Stomach (tissue), 9 donors: ENCODE data around the gene SH2D3C. TPM values are rescaled to one million over a fixed set of nuclear protein-coding genes. Genes with fewer than 3 reads are reported as not detected.

Experiments
- DNase-seq, 2 donors: peaks; one replicate each; pipeline versions ENCODE4 v3.0.0 to v3.0.0-alpha.2; 2013 to 2019
- H3K27ac ChIP-seq, 5 donors: fragments of 200-600 bp in 4 of 5; sonication (generic) in 4 of 5; one replicate each; pipeline ENCODE4 v1.5.1; 2013 to 2019; ENCODE audit warnings: mild to moderate bottlenecking in 1 of 5, moderate library complexity in 1 of 5
- H3K27me3 ChIP-seq, 3 donors: fragments of 200-600 bp; sonication (generic); one replicate each; pipeline ENCODE4 v1.5.1; 2017 to 2019; ENCODE audit warnings: mixed run types in 1 of 3
- H3K36me3 ChIP-seq, 4 donors: fragments of 200-600 bp; sonication (generic); 1 replicate in 3 of 4; 2 replicates in 1 of 4; pipeline ENCODE4 v1.5.1; 2016 to 2019
- H3K4me1 ChIP-seq, 4 donors: fragments of 200-600 bp; sonication (generic); one replicate each; pipeline ENCODE4 v1.5.1; 2016 to 2019
- H3K4me3 ChIP-seq, 4 donors: fragments of 200-600 bp; sonication (generic) in 3 of 4; one replicate each; pipeline ENCODE4 v1.5.1; 2016 to 2019; ENCODE audit warnings: mild to moderate bottlenecking in 1 of 4
- H3K9me3 ChIP-seq, 4 donors: fragments of 200-600 bp; sonication (generic); one replicate each; pipeline ENCODE4 v1.5.1; 2016 to 2019
- EP300 ChIP-seq: sonication (generic); formaldehyde crosslinking; IDR thresholded peaks from one replicate; pipeline ENCODE4 v1.6.1; 2017; ENCODE audit warnings: antibody characterized with exemption
- POLR2A ChIP-seq, 4 donors: fragments of 450-650 bp; IDR thresholded peaks; one replicate each; pipeline ENCODE4 v1.6.1; 2016; ENCODE audit warnings: antibody characterized with exemption in 4 of 4, control low read depth in 2 of 4, mild to moderate bottlenecking in 1 of 4, moderate library complexity in 1 of 4
- POLR2AphosphoS5 ChIP-seq, 3 donors: sonication (generic); formaldehyde crosslinking; IDR thresholded peaks; one replicate each; pipeline ENCODE4 v1.6.1; 2016; ENCODE audit warnings: antibody characterized with exemption in 3 of 3
- WGBS, 5 donors: extraction: QIAGEN DNeasy Blood & Tissue Kit in 3 of 5; methylation state at CpG; one replicate each; pipeline versions ENCODE4 v1.1.5 to v1.1.7; 2013 to 2018; 5-methylcytosine and 5-hydroxymethylcytosine counted together
- intact Hi-C: fragments of 100-400 bp; cut with DNase I; formaldehyde crosslinking; loops from one replicate; pipeline ENCODE4 v1.15.1; 2023; ENCODE audit warnings: low total_unique reads
- polyA plus RNA-seq, 3 donors: library from polyadenylated mRNA; stranded (reverse); fragments of 200-250 nt; gene quantifications; one replicate each; pipeline ENCODE4 v1.2.3, GENCODE V29; 2013
- total RNA-seq, 5 donors: library from RNA; depleted of rRNA; stranded (reverse); fragments of >200 nt; gene quantifications; one replicate each; pipeline versions ENCODE4 v1.1.0 to v1.2.3, GENCODE V29; 2014 to 2016
- TF ChIP-seq, protein P1 (sequence below), 7 experiments: fragments of 450-650 bp in 4 of 7; fragments of 200-600 bp in 3 of 7; sonication (generic) in 3 of 7; IDR thresholded peaks; one replicate each; pipeline ENCODE4 v1.5.1; 2016 to 2019; ENCODE audit warnings: antibody characterized with exemption in 7 of 7, control low read depth in 2 of 7, mild to moderate bottlenecking in 1 of 7
- donor health status: healthy with polysubstance abuse.
- donor health status: Bipolar disorder and iron deficiency.
- donor health status: healthy.

Gene SH2D3C
- total and polyA plus RNA-seq, 8 donors = 1.8 to 38.1 (median 4.5) TPM; not detected in 2

DNA sequence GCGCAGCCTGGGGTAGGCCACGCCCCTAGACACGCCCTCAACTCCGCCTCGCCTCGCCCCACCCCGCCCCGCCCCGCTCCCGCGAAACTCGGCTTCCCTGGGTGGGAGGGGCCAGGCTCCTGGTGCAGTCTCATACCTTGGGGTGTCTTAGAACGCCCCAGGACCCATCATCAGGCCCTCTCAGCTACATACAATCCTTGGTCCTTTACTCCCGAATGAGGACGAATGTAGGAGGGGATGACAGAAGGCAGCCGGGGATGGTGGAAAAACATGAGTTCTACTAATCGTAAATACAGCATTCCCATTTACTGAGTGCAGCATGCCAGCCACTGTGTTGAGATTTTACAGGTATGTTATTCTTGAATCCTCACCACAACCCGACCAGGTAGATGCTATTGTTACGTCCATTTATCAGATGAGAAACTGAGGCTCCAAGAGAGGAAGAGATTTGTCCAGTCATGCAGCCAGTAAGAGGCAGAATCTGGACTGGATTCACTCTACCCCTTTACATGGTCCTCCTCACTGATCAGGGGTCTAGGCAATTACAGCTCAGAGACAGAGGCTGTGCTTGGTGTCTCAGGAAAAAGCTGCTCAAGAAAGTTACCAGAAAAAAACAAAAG is 6.8 kb downstream of the SH2D3C start:
- Histone ChIP-seq H3K9me3 (no peaks in the 10 kb centered on the region), H3K36me3 (peaks cover 0 to 3% (median 0%) of the 10 kb centered on the region in 4 donors), H3K4me3 (peak overlapping the region; percentile 50 to 58 (median 54)), H3K27me3 (no peaks in the 10 kb centered on the region), H3K27ac (peak overlapping the region; percentile 50 to 82 (median 69)), H3K4me1 (peaks cover 13 to 44% (median 28%) of the 10 kb centered on the region in 4 donors)
- 3 to 11% (median 3%) methylated on average over 6 to 19 of the region's 19 CpGs for WGBS, 5 donors
- TF ChIP-seq POLR2A (IDR thresholded peaks at IDR 0.05) (no peak), POLR2AphosphoS5 (IDR thresholded peaks at IDR 0.05) (no peak), EP300 (no peak)
- TF ChIP-seq, protein P1, sequence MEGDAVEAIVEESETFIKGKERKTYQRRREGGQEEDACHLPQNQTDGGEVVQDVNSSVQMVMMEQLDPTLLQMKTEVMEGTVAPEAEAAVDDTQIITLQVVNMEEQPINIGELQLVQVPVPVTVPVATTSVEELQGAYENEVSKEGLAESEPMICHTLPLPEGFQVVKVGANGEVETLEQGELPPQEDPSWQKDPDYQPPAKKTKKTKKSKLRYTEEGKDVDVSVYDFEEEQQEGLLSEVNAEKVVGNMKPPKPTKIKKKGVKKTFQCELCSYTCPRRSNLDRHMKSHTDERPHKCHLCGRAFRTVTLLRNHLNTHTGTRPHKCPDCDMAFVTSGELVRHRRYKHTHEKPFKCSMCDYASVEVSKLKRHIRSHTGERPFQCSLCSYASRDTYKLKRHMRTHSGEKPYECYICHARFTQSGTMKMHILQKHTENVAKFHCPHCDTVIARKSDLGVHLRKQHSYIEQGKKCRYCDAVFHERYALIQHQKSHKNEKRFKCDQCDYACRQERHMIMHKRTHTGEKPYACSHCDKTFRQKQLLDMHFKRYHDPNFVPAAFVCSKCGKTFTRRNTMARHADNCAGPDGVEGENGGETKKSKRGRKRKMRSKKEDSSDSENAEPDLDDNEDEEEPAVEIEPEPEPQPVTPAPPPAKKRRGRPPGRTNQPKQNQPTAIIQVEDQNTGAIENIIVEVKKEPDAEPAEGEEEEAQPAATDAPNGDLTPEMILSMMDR (IDR thresholded peaks at IDR 0.05) = no peak
- no peak for DNase-seq
- intact Hi-C loops = no loop called here

DNA sequence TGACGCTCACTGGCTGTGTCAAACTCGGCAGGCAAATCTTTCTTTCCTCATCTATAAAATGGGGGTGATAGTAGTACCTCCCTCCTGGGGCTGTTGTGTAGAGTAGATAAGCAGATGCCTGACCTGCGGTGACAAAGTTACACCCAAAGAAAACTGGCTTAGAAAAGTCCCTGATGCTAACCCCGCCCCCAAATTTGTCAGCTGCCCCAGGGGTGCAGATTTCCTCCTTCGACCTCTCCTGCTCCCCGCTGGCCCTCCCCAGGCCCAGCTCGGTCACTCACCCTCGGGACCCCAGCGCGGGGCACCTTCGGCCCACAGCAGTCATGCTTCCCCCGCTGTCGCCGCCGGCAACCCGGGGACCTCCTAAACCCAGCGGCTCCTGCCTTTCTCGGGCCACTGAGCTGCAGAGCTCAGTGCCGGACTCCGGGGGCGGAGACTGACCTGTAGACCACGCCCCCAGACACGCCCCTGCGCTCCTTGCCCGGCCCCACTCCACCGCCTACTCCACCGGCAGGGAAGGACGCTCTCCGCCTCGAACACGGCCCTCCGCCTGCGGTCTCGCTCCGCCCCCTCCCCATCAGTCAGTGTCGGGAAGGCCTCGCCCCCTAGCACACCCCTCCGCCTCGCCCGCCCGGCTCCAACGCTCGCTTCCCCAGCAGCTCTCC is 7.4 kb downstream of the SH2D3C start:
- TF ChIP-seq POLR2A (IDR thresholded peaks at IDR 0.05) = no peak
- peak; percentile 42 to 94 (median 53) for TF ChIP-seq POLR2AphosphoS5 (IDR thresholded peaks at IDR 0.05)
- TF ChIP-seq, protein P1 (IDR thresholded peaks at IDR 0.05) = no peak

DNA sequence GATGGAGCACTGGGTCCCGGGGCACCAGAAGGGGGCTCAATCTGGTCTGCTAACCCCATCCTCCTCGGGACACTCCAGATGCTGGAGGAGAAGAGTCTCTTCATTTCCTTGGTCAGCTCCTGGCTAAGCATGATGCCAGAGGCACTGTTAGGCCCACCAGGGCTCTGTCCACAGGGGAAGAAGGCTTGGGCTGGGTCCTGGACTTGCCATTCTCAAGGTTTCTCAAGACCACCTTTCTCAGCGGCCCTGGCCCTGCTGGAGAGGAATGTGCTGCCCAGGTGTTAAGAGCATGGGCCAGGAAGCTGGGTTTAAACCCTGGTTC is 7.9 kb downstream of the SH2D3C start:
- Histone ChIP-seq H3K4me3 (peak overlapping the region; percentile 50 to 58 (median 54)), H3K27ac (peak overlapping the region in 4 of 5 donors; percentile 50 to 82 (median 74)), H3K36me3 (peaks cover 0 to 3% (median 0%) of the 10 kb centered on the region in 4 donors), H3K27me3 (peaks cover 0 to 4% (median 0%) of the 10 kb centered on the region in 3 donors), H3K9me3 (no peaks in the 10 kb centered on the region), H3K4me1 (peaks cover 13 to 44% (median 31%) of the 10 kb centered on the region in 4 donors)
- TF ChIP-seq POLR2A (IDR thresholded peaks at IDR 0.05) (no peak), EP300 (no peak)
- TF ChIP-seq, protein P1 (IDR thresholded peaks at IDR 0.05) = no peak
- intact Hi-C loops = no loop called here
- WGBS, 5 donors = 43 to 50% (median 49%) methylated on average over 3 of the region's 3 CpGs
- DNase-seq = no peak

More for the DNA sequence above, 7.4 kb downstream of the SH2D3C start:
- DNase-seq = peak; percentile 99 to 100
- H3K27ac ChIP-seq = peak overlapping the region; percentile 50 to 82 (median 69)
- H3K4me3 ChIP-seq = peak overlapping the region; percentile 50 to 58 (median 54)
- H3K36me3 ChIP-seq = peaks cover 0 to 3% (median 0%) of the 10 kb centered on the region in 4 donors
- H3K9me3 ChIP-seq = no peaks in the 10 kb centered on the region
- H3K4me1 ChIP-seq = peaks cover 13 to 44% (median 30%) of the 10 kb centered on the region in 4 donors
- H3K27me3 ChIP-seq = peaks cover 0 to 1% (median 0%) of the 10 kb centered on the region in 3 donors
- intact Hi-C loops = no loop called here
- WGBS, 5 donors = 1 to 4% (median 2%) methylated on average over 23 to 43 of the region's 43 CpGs

DNA sequence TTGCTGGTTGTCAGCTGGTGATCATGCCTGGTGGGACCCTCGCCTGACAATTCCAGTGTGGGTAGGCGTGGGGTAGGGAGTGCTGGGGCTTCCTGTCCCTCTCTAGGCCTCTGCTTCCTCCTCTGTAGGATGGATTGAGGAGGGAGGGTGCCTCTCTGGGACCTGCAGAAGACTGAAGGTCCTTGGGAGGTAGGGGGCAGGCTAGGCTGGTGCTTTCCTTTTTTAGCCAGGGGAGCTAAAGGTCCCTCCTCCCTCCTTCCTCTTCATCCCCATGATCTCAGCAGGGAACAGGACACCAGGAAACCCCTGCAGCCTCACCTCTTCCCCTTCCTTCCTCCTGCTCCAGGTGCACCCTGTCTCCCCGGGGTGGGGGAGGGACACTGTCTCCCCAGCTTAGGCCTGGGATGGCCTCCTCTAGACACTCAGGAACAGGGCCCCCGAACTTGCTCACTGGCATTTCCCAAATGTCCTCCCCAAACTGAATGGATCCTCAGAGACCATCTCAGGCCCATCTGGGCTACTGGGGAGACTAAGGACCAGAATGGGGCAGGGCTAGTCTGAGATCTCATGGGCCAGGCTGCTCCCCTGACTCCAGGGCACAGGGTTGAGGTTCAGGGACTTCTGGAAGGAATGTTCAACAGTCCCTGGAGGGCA is 8.4 kb downstream of the SH2D3C start:
- H3K9me3 ChIP-seq = no peaks in the 10 kb centered on the region
- intact Hi-C loops = no loop called here
- peak overlapping the region; percentile 50 to 58 (median 54) for H3K4me3 ChIP-seq
- 60 to 74% (median 68%) methylated on average over 2 to 4 of the region's 4 CpGs for WGBS, 5 donors
- peaks cover 0 to 3% (median 0%) of the 10 kb centered on the region in 4 donors for H3K36me3 ChIP-seq
- peaks cover 13 to 44% (median 31%) of the 10 kb centered on the region in 4 donors for H3K4me1 ChIP-seq
- H3K27me3 ChIP-seq = peaks cover 0 to 4% (median 0%) of the 10 kb centered on the region in 3 donors
- no peak for TF ChIP-seq POLR2AphosphoS5 (IDR thresholded peaks at IDR 0.05)
- TF ChIP-seq, protein P1 (IDR thresholded peaks at IDR 0.05) = no peak
- TF ChIP-seq EP300 = no peak
- TF ChIP-seq POLR2A (IDR thresholded peaks at IDR 0.05) = no peak
- peak overlapping the region; percentile 41 to 82 (median 69) for H3K27ac ChIP-seq
- peak in 1 of 2 donors; percentile 42 for DNase-seq
